Nephron (organoid): Measurements from ENCODE around the gene FHAD1.

ENCODE experiments used
- H3K27ac Mint-ChIP-seq, 3 experiments: 2 replicates each; pipeline ENCODE4 v1.8.0; 2020; ENCODE audit warnings: mixed read lengths in 3 of 3, mild to moderate bottlenecking in 2 of 3, moderate library complexity in 1 of 3
- H3K27me3 Mint-ChIP-seq: 2 replicates; pipeline ENCODE4 v1.8.0; 2021; ENCODE audit warnings: low read depth, mild to moderate bottlenecking, moderate library complexity, mixed read lengths
- H3K36me3 Mint-ChIP-seq: 2 replicates; pipeline ENCODE4 v1.8.0; 2020; ENCODE audit warnings: low read depth, mixed read lengths
- H3K4me1 Mint-ChIP-seq: 2 replicates; pipeline ENCODE4 v1.8.0; 2020; ENCODE audit warnings: mixed read lengths
- H3K4me3 Mint-ChIP-seq, 3 experiments: 2 replicates each; pipeline ENCODE4 v1.8.0; 2020; ENCODE audit warnings: mild to moderate bottlenecking in 3 of 3, mixed read lengths in 3 of 3, moderate library complexity in 2 of 3
- H3K9me3 Mint-ChIP-seq: 2 replicates; pipeline ENCODE4 v1.8.0; 2020; ENCODE audit warnings: mixed read lengths
- CTCF ChIP-seq, 3 experiments: fragments of 200-600 bp; sonication (generic); IDR thresholded peaks; one replicate each; pipeline ENCODE4 v1.5.0; 2021; ENCODE audit warnings: antibody characterized with exemption in 3 of 3; ENCODE audit not compliant: unreplicated experiment in 3 of 3

FHAD1 gene

GRCh38 chr1:15424146-15424667 lies 177.2 kb downstream of the FHAD1 start:
- Mint-ChIP-seq H3K4me3 (no peak overlapping the region), H3K9me3 (no peaks in the 10 kb centered on the region), H3K27ac (peak overlapping the region in 1 of 3 experiments; percentile 16), H3K4me1 (peaks cover 57% of the 10 kb centered on the region), H3K27me3 (peaks cover 5% of the 10 kb centered on the region), H3K36me3 (peaks cover 3% of the 10 kb centered on the region)
- TF ChIP-seq CTCF (IDR thresholded peaks at IDR 0.05; ENCODE audit: unreplicated experiment in 3 of 3): no peak

- no peak for TF ChIP-seq CTCF (IDR thresholded peaks at IDR 0.05; ENCODE audit: unreplicated experiment in 3 of 3)
- H3K4me3 Mint-ChIP-seq: no peak overlapping the region
- H3K36me3 Mint-ChIP-seq: peaks cover 3% of the 10 kb centered on the region
- H3K4me1 Mint-ChIP-seq: peaks cover 53% of the 10 kb centered on the region
- H3K9me3 Mint-ChIP-seq: no peaks in the 10 kb centered on the region
- H3K27me3 Mint-ChIP-seq: peaks cover 5% of the 10 kb centered on the region
- peak overlapping the region in 1 of 3 experiments; percentile 42 for H3K27ac Mint-ChIP-seq
Measured at GRCh38 chr1:15424981-15425380, 178.0 kb downstream of the FHAD1 start.

- Mint-ChIP-seq H3K36me3 (peaks cover 3% of the 10 kb centered on the region), H3K4me3 (no peak overlapping the region), H3K4me1 (peaks cover 50% of the 10 kb centered on the region), H3K27me3 (peaks cover 5% of the 10 kb centered on the region), H3K9me3 (no peaks in the 10 kb centered on the region), H3K27ac (peak overlapping the region in 1 of 3 experiments; percentile 72)
- TF ChIP-seq CTCF (IDR thresholded peaks at IDR 0.05; ENCODE audit: unreplicated experiment in 3 of 3): no peak
Measured at GRCh38 chr1:15425521-15425920, 178.5 kb downstream of the FHAD1 start.

GRCh38 chr1:15425958-15426357 lies 178.9 kb downstream of the FHAD1 start:
- Mint-ChIP-seq H3K27ac (peak overlapping the region; percentile 12 to 72 (median 62)), H3K27me3 (peaks cover 5% of the 10 kb centered on the region), H3K4me3 (peak overlapping the region in 1 of 3 experiments; percentile 40), H3K9me3 (no peaks in the 10 kb centered on the region), H3K4me1 (peaks cover 47% of the 10 kb centered on the region), H3K36me3 (peaks cover 2% of the 10 kb centered on the region)
- TF ChIP-seq CTCF (IDR thresholded peaks at IDR 0.05; ENCODE audit: unreplicated experiment in 3 of 3): no peak

- no peaks in the 10 kb centered on the region for H3K9me3 Mint-ChIP-seq
- TF ChIP-seq CTCF (IDR thresholded peaks at IDR 0.05; ENCODE audit: unreplicated experiment in 3 of 3): peak in 1 of 3 experiments; percentile 17
- H3K36me3 Mint-ChIP-seq: no peaks in the 10 kb centered on the region
- peak overlapping the region in 1 of 3 experiments; percentile 40 for H3K4me3 Mint-ChIP-seq
- peaks cover 5% of the 10 kb centered on the region for H3K27me3 Mint-ChIP-seq
- H3K4me1 Mint-ChIP-seq: peaks cover 40% of the 10 kb centered on the region
- H3K27ac Mint-ChIP-seq: peak overlapping the region; percentile 12 to 72 (median 62)
Measured at GRCh38 chr1:15426492-15427279, 179.7 kb downstream of the FHAD1 start.
